ENCODE data around the gene RNF5. TPM values are rescaled to one million over a fixed set of nuclear protein-coding genes. Genes with fewer than 3 reads are reported as not detected.

Gene RNF5
- total and polyA plus RNA-seq, 7 donors: 52.0 to 122 (median 91.1) TPM

DNA sequence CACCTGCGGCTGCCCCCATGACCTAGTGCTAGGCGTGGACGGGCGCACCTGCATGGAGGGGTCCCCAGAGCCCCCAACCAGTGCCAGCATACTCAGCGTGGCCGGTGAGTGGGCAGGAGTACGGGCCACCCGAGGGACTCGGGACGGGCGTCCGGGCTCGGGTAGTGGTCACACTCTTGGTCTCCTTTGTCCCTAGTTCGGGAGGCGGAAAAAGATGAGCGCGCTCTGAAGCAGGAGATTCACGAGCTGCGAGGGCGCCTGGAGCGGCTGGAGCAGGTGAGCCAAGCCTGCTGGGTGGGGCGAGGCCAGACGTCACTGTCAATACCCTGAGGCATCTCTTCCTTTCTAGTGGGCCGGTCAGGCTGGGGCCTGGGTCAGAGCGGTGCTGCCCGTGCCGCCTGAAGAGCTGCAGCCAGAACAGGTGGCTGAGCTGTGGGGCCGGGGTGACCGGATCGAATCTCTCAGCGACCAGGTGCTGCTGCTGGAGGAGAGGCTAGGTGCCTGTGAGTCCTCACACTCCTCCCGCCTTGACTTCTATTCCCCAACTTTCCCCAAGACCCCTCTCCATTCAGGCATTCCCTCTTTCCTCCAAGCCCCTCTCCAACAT is 10.9 kb upstream of the RNF5 start:
- WGBS, 3 donors: 76 to 80% (median 77%) methylated on average over 32 of the region's 32 CpGs
- H3K36me3 ChIP-seq (ENCODE audit: insufficient read depth in 1 of 2, low read depth in 1 of 2): peaks cover 0 to 65% of the 10 kb centered on the region in 2 donors

GRCh38 chr6:32167761-32168262 is 10.4 kb upstream of the RNF5 start:
- DNase-seq (no peak), ATAC-seq (no peak)
- WGBS, 3 donors: 68 to 71% (median 69%) methylated on average over 6 of the region's 6 CpGs
- H3K27me3 ChIP-seq (ENCODE audit: insufficient read depth in 3 of 3, low read length in 2 of 3): no peaks in the 10 kb centered on the region
- no peak for TF ChIP-seq CTCF (IDR thresholded peaks at IDR 0.05)
- H3K9me3 ChIP-seq: no peaks in the 10 kb centered on the region
- no peak overlapping the region for H3K4me3 ChIP-seq
- H3K4me1 ChIP-seq: no peaks in the 10 kb centered on the region
- no peak overlapping the region for H3K27ac ChIP-seq
- peaks cover 0 to 59% of the 10 kb centered on the region in 2 donors for H3K36me3 ChIP-seq (ENCODE audit: insufficient read depth in 1 of 2, low read depth in 1 of 2)
- intact Hi-C loops (cut with DNase I): no loop called here

More for the DNA sequence above, 10.9 kb upstream of the RNF5 start:
- H3K27ac ChIP-seq: no peak overlapping the region
- H3K4me3 ChIP-seq: no peak overlapping the region
- DNase-seq (no peak), ATAC-seq (no peak)
- H3K27me3 ChIP-seq (ENCODE audit: insufficient read depth in 3 of 3, low read length in 2 of 3): no peaks in the 10 kb centered on the region
- no peaks in the 10 kb centered on the region for H3K4me1 ChIP-seq
- no peaks in the 10 kb centered on the region for H3K9me3 ChIP-seq
- intact Hi-C loops (cut with DNase I): no loop called here
- TF ChIP-seq CTCF (IDR thresholded peaks at IDR 0.05): no peak

GRCh38 chr6:32168350-32168749 is 9.9 kb upstream of the RNF5 start:
- WGBS, 3 donors: 56 to 58% (median 58%) methylated on average over 2 of the region's 2 CpGs
- ATAC-seq: no peak
- intact Hi-C loops (cut with DNase I): no loop called here
- peaks cover 0 to 54% of the 10 kb centered on the region in 2 donors for H3K36me3 ChIP-seq (ENCODE audit: insufficient read depth in 1 of 2, low read depth in 1 of 2)
- no peak for DNase-seq
- no peak for TF ChIP-seq CTCF (IDR thresholded peaks at IDR 0.05)
- H3K9me3 ChIP-seq: no peaks in the 10 kb centered on the region
- H3K4me1 ChIP-seq: no peaks in the 10 kb centered on the region
- no peak overlapping the region for H3K4me3 ChIP-seq
- H3K27ac ChIP-seq: no peak overlapping the region
- H3K27me3 ChIP-seq (ENCODE audit: insufficient read depth in 3 of 3, low read length in 2 of 3): no peaks in the 10 kb centered on the region

GRCh38 chr6:32168807-32169591 is 9.2 kb upstream of the RNF5 start:
- intact Hi-C loops (cut with DNase I): no loop called here
- Histone ChIP-seq H3K27ac (no peak overlapping the region), H3K36me3 (ENCODE audit: insufficient read depth in 1 of 2, low read depth in 1 of 2) (peaks cover 0 to 54% of the 10 kb centered on the region in 2 donors), H3K27me3 (ENCODE audit: insufficient read depth in 3 of 3, low read length in 2 of 3) (no peaks in the 10 kb centered on the region), H3K9me3 (no peaks in the 10 kb centered on the region), H3K4me3 (no peak overlapping the region), H3K4me1 (no peaks in the 10 kb centered on the region)
- WGBS, 3 donors: 66 to 87% (median 70%) methylated on average over 11 of the region's 11 CpGs
- no peak for TF ChIP-seq CTCF (IDR thresholded peaks at IDR 0.05)
- ATAC-seq (peak in 2 of 4 donors; percentile 25 to 48), DNase-seq (no peak)
